SU-DHL-6 (cell line): ENCODE results near the gene TAF15.

Experiments
- H2AFZ ChIP-seq: fragments of 200-600 bp; sonication (generic); 2 replicates; pipeline ENCODE4 v1.6.1; 2014; ENCODE audit warnings: low read depth, mild to moderate bottlenecking, moderate library complexity, mixed read lengths, antibody characterized with exemption, low read length; ENCODE audit not compliant: severe bottlenecking
- H3F3A ChIP-seq: fragments of 200-600 bp; shearing (Covaris generic); 2 replicates; pipeline ENCODE4 v1.6.0; 2016; ENCODE audit warnings: antibody characterized with exemption, mild to moderate bottlenecking; ENCODE audit not compliant: insufficient read depth
- H3K27ac ChIP-seq: fragments of 200-600 bp; sonication (generic); 2 replicates; pipeline ENCODE4 v1.5.1; 2016; ENCODE audit warnings: low read depth, mild to moderate bottlenecking, low read length, moderate library complexity, mixed read lengths
- H3K27me3 ChIP-seq: fragments of 200-600 bp; sonication (generic), shearing (Covaris generic); 2 replicates; pipeline ENCODE4 v1.6.0; 2014; ENCODE audit warnings: mild to moderate bottlenecking, low read length
- H3K36me3 ChIP-seq: fragments of 200-600 bp; sonication (generic); 2 replicates; pipeline ENCODE4 v1.6.1; 2014; ENCODE audit warnings: mild to moderate bottlenecking, low read length, mixed read lengths
- H3K4me2 ChIP-seq: fragments of 300-600, 200-600 bp; shearing (Covaris generic), sonication (generic); 2 replicates; pipeline ENCODE4 v1.6.0; 2014; ENCODE audit warnings: low read length, low read depth, mild to moderate bottlenecking; ENCODE audit not compliant: poor library complexity, severe bottlenecking
- H3K4me3 ChIP-seq: fragments of 200-600 bp; sonication (generic); 2 replicates; pipeline ENCODE4 v1.5.1; 2014; ENCODE audit warnings: antibody characterized with exemption, low read length, mild to moderate bottlenecking, mixed read lengths; ENCODE audit not compliant: insufficient read depth, poor library complexity, severe bottlenecking
- H3K79me2 ChIP-seq: fragments of 200-600 bp; sonication (generic); 2 replicates; pipeline ENCODE4 v1.6.1; 2014; ENCODE audit warnings: mild to moderate bottlenecking, low read length, moderate library complexity; ENCODE audit not compliant: insufficient read depth
- H3K9ac ChIP-seq: fragments of 200-600 bp; sonication (generic); 2 replicates; pipeline ENCODE4 v1.7.0; 2014; ENCODE audit warnings: mild to moderate bottlenecking, low read length
- H3K9me2 ChIP-seq: fragments of 200-600 bp; sonication (generic); replicated peaks from 2 replicates; pipeline ENCODE4 v1.6.1; 2014; ENCODE audit warnings: low read length; ENCODE audit not compliant: insufficient read depth
- H3K9me3 ChIP-seq: fragments of 200-600 bp; sonication (generic); 2 replicates; pipeline ENCODE4 v1.6.1; 2014; ENCODE audit warnings: low read length, mixed read lengths; ENCODE audit not compliant: insufficient read depth
- H4K20me1 ChIP-seq: fragments of 200-600 bp; sonication (generic); 2 replicates; pipeline ENCODE4 v1.6.1; 2014; ENCODE audit warnings: low read depth, mild to moderate bottlenecking, antibody characterized with exemption, low read length, moderate library complexity, mixed read lengths
- CTCF ChIP-seq: fragments of 200-600 bp; sonication (generic); IDR thresholded peaks from one replicate; pipeline ENCODE4 v1.5.1; 2017; ENCODE audit warnings: antibody characterized with exemption, mild to moderate bottlenecking, low read length, moderate library complexity; ENCODE audit not compliant: insufficient read depth, poor library complexity, severe bottlenecking
- EZH2phosphoT487 ChIP-seq: fragments of 200-600 bp; sonication (generic), shearing (Covaris generic); conservative IDR thresholded peaks from 2 replicates; pipeline ENCODE4 v1.6.1; 2018; ENCODE audit warnings: mild to moderate bottlenecking, antibody characterized with exemption, low read length, moderate library complexity, mixed read lengths

Gene TAF15

GRCh38 chr17:35866341-35866950 is 57.2 kb downstream of the TAF15 start:
- no peaks in the 10 kb centered on the region for H3K79me2 ChIP-seq
- H3F3A ChIP-seq: no peaks in the 10 kb centered on the region
- H3K27me3 ChIP-seq: no peaks in the 10 kb centered on the region
- H3K36me3 ChIP-seq: no peaks in the 10 kb centered on the region
- no peak for TF ChIP-seq CTCF
- TF ChIP-seq EZH2phosphoT487: no peak
- H3K4me2 ChIP-seq: no peak overlapping the region
- no peak overlapping the region for H2AFZ ChIP-seq
- H3K9me2 ChIP-seq: no peaks in the 10 kb centered on the region
- H3K4me3 ChIP-seq: no peak overlapping the region
- H3K27ac ChIP-seq: no peak overlapping the region
- H3K9ac ChIP-seq: no peak overlapping the region
- no peaks in the 10 kb centered on the region for H3K9me3 ChIP-seq
- no peaks in the 10 kb centered on the region for H4K20me1 ChIP-seq

DNA sequence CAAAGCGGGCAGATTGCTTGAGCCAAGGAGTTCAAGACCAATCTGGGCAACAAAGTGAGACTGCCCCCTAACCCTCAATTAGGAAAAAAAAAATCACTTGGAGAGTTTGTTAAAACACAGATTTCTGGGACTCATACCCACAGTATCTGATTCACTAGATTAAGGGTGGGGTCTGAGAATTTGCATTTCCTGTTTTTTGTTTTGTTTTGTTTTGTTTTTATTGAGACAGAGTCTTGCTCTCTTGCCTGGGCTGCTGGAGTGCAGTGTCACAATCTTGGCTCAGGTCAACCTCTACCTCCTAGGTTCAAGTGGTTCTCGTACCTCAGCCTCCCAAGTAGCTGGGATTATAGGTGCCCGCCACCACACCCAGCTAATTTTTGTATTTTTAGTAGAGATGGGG is 58.3 kb downstream of the TAF15 start:
- Histone ChIP-seq H3K4me3 (no peak overlapping the region), H3K4me2 (no peak overlapping the region), H3F3A (no peaks in the 10 kb centered on the region), H3K9me3 (no peaks in the 10 kb centered on the region), H3K27me3 (no peaks in the 10 kb centered on the region), H3K36me3 (no peaks in the 10 kb centered on the region), H2AFZ (no peak overlapping the region), H4K20me1 (no peaks in the 10 kb centered on the region), H3K9me2 (no peaks in the 10 kb centered on the region), H3K27ac (no peak overlapping the region), H3K79me2 (no peaks in the 10 kb centered on the region), H3K9ac (no peak overlapping the region)
- TF ChIP-seq EZH2phosphoT487: no peak
- TF ChIP-seq CTCF: no peak

- H3K36me3 ChIP-seq: no peaks in the 10 kb centered on the region
- no peak within 1 kb of the TSS for H3K9ac ChIP-seq
- no peaks in the 10 kb centered on the region for H3K27me3 ChIP-seq
- H3K27ac ChIP-seq: no peak within 1 kb of the TSS
- H3K79me2 ChIP-seq: no peaks in the 10 kb centered on the region
- H3K9me2 ChIP-seq: no peaks in the 10 kb centered on the region
- H3K4me3 ChIP-seq: no peak within 1 kb of the TSS
- H3K9me3 ChIP-seq: no peaks in the 10 kb centered on the region
- TF ChIP-seq CTCF (no peak), EZH2phosphoT487 (no peak)
- H3K4me2 ChIP-seq: no peak within 1 kb of the TSS
- no peaks in the 10 kb centered on the region for H4K20me1 ChIP-seq
- no peaks in the 10 kb centered on the region for H3F3A ChIP-seq
- H2AFZ ChIP-seq: no peak within 1 kb of the TSS
These were observed 59.5 kb downstream of the TAF15 start, which contains the start of gene HEATR9 for GRCh38 chr17:35868737-35869136. HEATR9 (minus strand) TSS chr17:35868891; CDS start chr17:35868742, 149 bp downstream.
